Ammon's horn (tissue), 1 donor: ENCODE results near the gene KCNAB2.

ENCODE experiments used
- DNase-seq: peaks from one replicate; pipeline ENCODE4 v3.0.0-alpha.2; 2016; ENCODE audit warnings: low spot score

Gene KCNAB2

DNA sequence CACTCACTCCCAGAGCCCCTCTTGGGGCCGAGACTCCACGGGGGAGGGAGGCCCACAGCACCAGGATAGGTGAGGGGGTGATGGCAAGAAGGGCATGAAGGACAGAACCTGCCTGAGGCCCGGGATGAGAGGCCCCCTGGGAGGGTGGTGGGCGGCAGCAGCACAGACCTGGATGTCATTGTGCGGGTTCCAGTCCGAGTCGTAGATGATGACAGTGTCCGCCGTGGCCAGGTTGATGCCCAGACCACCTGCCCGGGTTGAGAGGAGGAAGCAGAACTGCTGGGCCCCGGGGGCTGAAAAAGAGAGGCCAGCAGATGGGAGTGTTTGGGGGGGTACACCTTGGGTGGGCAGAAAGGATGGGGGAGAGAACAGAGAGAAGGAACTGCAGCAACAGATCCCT, 84.3 kb downstream of the KCNAB2 start:
- DNase-seq: no peak

GRCh38 chr1:6130596-6130995, 84.9 kb downstream of the KCNAB2 start:
- DNase-seq: no peak

- DNase-seq: no peak
These were observed 85.9 kb downstream of the KCNAB2 start for GRCh38 chr1:6131561-6131960.

- no peak for DNase-seq
These were observed 87.6 kb downstream of the KCNAB2 start for GRCh38 chr1:6133146-6133895.

DNA sequence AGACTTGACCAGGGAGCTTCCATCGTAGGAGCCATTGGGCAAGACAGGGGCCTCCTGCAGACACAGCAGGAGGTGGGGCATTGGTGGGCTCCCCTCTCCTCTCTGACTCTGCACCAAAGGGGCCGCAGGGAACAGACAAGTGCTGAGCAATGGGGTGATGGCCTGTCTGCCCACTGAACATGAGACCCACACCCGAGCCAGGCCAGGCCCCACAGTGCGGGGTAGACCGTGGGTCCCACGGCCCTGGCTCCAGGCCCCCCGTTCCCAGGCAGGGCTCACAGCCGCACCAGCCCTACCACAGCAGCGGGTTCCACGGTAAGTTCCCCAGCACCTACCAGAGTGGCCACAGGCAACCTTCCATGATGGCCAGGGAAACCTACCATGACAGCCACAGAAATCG, 88.5 kb downstream of the KCNAB2 start:
- DNase-seq: no peak

DNA sequence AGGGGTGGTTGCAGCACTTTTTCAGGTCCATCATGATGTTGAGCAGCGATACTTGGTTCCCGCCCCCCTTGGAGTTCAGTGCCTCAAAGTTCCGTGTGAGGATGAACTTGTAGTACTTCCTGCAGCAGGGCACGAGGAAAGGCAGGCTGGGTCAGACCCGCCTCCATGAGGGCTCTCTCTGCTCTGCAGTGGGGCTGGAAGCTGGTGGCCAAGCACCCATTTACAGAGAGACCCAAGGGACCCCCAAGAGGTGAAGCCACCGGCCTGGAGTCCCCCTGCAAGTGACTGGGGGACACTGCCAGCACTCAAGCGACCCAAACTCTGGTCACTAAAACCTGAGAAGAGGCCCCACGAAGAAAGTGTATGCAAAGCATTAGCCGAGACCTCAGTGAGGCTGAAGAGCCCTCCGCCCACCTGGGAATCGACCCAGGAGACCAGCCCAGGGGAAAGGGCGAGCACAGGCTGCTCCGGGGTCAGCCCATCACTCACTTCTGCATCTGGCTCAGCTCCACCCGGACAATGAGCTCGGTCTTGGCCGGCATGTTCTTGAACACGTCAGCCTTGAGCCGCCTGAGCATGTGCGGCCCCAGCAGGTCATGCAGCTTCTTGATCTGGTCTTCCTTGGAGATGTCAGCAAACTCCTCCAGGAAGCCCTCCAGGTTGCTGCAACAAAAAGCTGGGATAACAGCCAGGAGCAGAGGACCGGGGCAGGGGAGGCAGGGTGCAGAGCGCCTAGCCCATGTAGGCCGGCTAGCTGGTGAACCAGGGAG, 89.2 kb downstream of the KCNAB2 start:
- DNase-seq: no peak

DNA sequence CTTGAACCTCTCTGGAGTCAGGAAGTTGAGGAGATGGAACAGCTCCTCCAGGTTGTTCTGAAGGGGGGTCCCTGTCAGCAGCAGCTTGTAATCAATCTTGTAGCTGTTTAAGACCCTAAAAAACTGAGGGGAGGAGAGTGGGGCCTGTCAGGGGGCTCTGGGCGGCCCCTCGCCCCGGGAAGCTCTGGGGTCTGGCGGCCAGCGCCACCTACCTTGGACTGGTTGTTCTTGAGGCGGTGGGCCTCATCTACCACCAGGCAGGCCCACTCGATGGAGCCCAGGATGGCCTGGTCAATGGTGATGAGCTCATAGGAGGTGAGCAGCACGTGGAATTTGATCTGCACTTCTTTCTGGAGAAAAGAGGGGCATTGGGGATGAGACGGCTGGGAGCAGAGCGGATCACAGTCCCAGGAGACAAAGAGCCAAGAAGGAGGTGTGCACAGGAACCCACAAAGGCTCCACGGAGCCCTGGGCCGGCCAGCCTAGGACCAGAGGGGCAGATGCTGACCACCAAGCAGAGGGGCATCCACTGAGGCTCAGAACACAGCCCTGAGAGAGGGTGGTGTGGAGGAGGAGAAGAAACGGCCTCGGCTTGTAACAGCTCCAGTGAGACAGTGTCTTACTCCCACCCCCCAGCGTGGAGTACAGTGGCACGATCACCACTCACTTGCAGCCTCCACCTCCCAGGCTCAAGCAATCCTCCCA, 91.0 kb downstream of the KCNAB2 start:
- DNase-seq: no peak

- no peak for DNase-seq
These were observed 92.1 kb downstream of the KCNAB2 start for GRCh38 chr1:6137758-6138157.

- no peak for DNase-seq
These were observed 94.7 kb downstream of the KCNAB2 start for GRCh38 chr1:6140413-6140812.

- DNase-seq: no peak
These were observed 95.9 kb downstream of the KCNAB2 start for GRCh38 chr1:6141592-6141991.

- no peak for DNase-seq
These were observed 96.4 kb downstream of the KCNAB2 start for GRCh38 chr1:6142036-6142621.

- DNase-seq: no peak
These were observed 97.0 kb downstream of the KCNAB2 start for GRCh38 chr1:6142734-6143133.

- no peak for DNase-seq
These were observed 97.7 kb downstream of the KCNAB2 start for GRCh38 chr1:6143395-6143794.

DNA sequence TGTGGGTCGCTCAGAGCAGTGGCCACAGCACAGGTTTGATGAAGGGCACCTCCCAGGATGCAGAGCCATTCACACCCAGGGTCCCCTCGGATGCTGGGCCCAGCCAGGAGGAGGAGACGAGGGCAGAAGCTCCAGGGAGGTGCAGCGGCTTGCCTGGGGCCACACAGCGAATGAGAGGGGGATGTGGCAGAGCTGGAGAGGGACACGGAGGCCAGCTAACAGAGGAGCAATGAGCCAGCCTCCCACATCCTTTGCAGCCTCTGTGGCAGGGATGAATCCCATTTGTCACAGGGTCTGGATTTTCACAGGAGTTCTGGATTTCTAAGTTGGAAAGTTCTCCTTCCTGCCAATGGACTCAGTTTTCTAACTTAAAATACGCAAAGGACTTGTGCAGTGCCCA, 98.5 kb downstream of the KCNAB2 start:
- DNase-seq: no peak

DNA sequence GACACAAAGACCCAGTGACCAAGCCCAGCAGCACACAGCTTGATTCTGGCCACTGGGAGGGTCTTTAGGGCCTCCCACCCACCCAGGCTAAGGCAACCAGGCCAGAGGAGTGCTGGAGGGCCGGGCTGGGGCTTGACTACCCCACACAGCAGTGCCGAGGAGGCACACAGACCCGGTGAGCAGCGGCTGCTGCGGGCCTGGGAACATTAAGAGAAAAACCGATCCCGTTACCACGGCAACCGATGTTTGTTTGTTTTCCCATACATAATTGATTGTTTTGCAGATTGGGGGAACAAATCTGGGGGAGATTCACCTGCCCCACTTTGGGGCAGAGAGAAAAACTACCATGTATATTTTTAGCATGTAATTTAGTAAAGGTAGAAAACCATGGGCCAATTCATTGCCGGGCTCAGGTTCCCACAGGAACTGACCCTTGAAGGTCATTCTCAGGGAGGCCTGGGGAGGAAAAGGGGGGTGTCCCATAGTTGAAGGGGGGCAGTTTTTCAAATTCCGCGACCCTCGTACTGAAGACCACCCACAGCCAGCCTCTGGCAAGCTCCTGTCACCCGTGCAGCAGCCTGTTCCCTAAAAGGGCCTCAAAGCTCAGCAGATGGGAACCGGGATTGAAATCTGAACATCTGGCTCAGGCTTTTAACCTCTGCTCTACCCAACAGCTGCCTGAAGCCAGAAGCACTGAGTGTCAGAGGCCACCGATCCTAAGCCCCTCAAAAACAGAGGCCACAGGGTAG, 99.1 kb downstream of the KCNAB2 start:
- no peak for DNase-seq

DNA sequence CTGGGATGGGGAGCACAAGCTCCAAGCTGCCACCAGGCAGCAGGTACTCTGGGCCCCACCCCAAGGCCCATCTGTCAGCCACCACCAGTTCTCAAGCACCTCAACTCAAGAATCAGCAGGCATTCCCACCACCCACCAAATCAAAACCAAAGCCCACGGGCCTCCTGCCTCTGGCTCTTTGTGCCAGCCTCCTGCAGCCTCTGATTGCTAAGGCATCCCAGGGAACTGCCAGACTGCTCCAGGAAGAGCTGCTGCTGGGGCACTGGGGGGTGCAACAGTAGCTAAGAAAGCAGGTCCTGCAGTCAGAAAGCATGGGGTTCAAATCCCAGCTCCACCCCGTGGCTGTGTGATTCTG, 99.7 kb downstream of the KCNAB2 start:
- no peak for DNase-seq

DNA sequence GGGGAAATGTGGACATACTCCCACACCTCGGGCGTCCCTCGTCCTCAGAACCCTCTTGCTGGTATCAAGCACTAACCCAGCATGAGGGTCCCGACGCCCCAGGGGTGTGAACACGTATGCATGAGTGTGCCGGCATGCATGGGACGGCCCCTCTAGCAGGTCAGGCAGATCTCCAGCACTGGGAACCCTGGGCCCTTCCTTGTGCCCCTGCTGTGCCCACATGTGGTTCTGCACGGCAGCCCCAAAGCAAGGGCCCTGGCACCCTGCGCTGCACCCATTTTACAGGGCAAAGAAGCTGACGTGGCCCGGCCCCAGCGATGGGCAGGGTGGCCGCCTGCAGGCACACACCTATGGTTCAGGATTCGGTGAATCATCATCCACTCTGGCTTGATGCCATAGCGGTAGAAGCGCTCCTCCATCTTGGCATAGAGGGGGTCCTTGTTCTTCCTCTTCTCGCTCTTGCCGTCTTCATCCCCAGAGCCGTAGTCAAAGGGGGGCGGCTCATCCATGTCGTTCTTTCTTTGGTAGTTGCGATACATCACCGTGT, 100.2 kb downstream of the KCNAB2 start:
- no peak for DNase-seq

- DNase-seq: peak; percentile 45
These were observed 103.0 kb downstream of the KCNAB2 start for GRCh38 chr1:6148497-6149241.

DNA sequence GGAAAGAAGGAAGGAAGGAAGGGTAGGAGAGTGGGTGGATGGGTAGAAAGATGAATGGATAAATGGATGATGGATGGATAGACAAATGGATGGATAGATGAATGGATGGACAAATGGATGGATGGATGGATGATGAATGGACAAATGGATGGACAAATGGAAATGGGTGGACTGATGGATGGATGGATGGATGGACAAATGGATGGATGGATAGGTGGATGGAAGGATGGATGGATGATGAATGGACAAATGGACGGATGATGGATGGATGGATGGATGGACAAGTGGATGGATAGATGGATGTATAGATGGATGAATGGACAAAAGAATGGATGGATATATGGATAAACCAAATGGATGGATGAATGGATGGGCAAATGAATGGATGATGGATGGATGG, 103.9 kb downstream of the KCNAB2 start:
- DNase-seq: no peak

- DNase-seq: no peak
These were observed 104.6 kb downstream of the KCNAB2 start for GRCh38 chr1:6150006-6150938.
